Stimulated activated CD8-positive, alpha-beta memory T cell treated with anti-CD3 and anti-CD28 coated beads, Interleukin-12 subunit alpha, Interleukin-12 subunit beta, amount 100 ng/mL, for 1 hour (primary cell): ENCODE measurements around the gene TRPV5.

ENCODE experiments used
- DNase-seq: peaks from one replicate; pipeline ENCODE4 v3.0.0-alpha.2; 2020; ENCODE audit warnings: low read depth

Gene TRPV5

DNA sequence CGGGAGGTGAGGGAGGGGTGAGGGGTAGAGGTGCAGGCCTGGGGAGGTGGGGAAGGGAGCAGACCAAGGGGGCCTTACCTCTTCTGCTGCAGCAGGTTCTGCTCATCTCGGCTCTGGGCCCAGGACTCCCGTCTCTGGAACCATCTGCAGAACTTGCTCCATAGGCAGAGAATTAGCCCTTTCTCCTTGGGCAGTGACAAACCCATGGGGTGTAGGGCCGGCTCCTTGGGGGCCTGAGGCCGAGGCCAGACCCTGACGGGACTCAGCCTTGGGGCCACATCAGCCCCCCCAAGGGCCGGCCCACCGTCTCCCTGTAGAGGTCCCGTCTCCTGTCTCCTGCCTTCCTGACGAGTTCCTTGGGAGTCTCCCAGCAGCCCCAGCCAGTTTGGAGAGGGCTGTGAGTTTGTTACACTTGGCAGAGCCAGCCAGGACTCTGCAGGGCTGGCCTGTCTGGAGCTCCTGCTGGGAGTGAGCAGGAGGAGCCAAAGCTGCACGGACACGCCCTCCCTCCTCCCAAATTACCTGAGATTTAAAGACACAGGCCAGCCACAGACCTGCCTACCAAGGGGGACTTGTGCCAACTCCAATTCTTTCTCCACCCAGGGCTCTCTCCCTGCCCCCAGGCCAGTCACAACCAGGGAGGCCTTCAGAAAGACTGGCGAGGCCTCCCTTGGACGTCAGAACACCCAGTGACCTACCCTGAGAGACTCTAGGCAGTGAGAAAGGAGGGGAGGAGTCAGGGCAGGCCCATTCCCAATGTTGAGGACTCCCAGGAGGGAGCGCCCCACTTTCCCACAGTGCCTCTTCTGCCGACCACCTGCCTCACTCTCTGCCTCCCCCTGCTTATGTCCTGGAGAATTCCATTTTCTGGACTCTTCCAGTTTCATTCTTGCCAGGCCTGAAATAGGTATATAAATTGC lies 48.0 kb downstream of the TRPV5 start, which contains the start of gene TRPV6:
TSS of gene TRPV6 (minus strand) at position 435 of the 920 bp plus-strand sequence.
- no peak for DNase-seq

DNA sequence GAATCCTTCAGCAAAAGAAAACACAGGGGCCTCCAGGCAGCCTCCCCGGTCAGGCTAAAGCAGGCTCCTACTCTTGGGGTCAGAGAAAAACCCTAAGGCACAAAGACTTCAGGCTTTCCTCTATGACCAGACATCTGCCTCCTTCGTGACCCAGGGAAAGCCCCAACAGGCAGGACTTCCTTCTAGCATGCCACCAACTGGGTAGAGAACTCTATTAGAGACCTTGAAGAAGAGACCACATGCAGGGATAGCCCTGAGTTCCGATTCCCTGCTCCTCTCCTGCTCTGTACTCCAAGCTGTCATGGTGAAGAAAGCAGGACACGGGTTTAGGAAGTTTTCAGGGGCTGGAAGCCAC lies 49.3 kb downstream of the TRPV5 start:
- no peak for DNase-seq

DNA sequence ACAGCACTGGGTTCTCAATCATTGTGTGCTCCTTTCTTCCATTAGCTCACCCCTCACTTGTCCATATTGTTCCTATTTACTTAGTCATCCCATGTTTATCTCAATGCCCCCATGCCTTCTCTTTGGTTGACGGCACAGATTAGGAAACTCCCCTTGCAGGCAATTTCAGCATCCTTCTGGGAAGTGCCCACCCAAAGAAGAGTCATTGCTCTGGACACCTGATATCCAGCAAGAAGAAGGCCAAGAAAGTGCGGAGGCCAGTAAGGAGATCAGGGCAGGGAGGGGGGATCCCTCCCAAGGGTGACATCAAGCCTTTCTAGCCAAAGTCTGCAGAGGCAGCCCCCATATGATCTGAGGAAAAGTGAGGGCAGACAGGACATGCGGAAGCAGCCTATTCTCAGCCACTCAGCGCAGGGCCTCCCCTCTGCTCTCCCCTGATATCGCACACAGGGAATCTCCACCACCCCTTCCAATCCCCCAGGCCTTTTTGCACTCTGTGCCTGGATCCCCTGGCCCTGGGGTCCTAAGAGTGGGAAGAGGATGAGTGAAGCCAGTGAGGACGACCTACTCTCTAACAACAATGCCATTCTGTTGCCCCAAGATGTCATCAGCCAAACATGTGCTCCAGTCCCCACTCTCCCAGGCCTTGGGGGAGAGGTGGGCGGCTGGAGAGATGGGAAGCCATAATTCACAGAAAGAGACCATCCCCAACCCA lies 49.8 kb downstream of the TRPV5 start:
- no peak for DNase-seq

DNA sequence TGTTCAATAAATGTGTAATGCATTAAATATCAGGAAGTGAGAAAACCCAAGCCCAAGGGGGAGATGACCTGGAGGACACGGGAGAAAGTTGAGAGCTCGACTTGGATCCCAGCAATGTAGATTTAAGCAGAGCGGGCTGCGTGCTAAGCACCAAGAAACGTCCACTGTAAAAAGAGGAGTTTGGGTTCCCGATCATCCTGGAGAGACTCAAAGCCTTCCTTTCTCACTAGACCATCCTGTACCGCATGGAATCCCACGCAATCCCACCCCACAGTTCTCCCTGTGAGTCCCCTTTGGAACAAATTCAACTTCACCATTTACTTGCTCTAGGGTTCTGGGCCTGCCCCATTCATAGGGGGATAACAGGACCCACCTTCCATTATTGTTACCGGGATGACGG lies 50.4 kb downstream of the TRPV5 start:
- no peak for DNase-seq

DNA sequence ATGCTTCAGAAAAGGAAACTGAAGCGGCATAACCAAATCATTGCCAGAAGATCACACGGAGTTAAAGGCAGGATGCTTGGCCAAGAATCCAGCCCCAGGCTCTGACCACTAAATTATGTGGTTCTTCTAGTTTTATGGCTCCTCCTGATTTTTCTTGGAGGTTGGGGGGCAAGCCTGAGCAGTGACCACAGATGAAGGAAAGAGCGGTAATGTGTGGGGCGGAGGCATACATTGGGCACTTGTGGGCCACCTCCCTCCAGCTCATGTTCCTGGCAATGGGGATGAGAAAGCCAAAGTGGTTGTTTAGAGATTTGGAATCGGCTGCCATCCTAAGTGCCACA lies 51.2 kb downstream of the TRPV5 start:
- DNase-seq: no peak

DNA sequence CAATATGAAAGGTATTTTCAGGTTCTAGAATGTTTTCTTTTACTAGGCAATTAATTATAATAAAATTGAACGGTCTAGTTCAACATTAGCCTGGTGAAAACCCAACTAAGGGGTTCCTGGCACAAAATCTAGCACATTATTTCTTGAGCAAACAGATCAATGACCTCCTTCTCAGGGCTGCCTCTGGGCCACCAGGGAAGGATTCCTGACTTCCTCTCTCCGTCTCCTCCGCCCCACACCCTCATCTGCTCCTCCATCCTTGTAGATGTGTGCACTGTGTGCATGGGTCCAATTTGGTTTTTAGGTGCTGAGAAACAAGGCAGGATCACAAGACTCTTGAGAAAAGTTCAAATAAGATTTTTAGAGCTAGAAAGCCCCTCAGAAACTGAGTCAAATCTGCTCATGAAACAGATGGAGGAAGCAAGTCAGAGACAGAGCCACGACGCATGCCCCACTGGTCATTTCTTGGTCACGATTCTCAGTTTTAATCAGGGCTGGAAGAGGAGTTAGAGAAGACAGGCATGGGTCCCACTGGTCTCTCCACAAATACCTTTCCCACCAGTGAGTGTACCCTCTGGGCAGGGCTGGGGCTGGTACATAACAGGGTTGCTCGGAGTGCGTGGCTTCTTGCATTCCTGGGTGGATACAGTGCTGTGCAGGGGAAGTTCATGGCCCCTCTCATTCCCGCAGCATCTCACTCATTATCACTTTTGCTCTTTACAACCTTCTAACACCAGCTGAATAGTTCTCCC lies 51.8 kb downstream of the TRPV5 start:
- no peak for DNase-seq

DNA sequence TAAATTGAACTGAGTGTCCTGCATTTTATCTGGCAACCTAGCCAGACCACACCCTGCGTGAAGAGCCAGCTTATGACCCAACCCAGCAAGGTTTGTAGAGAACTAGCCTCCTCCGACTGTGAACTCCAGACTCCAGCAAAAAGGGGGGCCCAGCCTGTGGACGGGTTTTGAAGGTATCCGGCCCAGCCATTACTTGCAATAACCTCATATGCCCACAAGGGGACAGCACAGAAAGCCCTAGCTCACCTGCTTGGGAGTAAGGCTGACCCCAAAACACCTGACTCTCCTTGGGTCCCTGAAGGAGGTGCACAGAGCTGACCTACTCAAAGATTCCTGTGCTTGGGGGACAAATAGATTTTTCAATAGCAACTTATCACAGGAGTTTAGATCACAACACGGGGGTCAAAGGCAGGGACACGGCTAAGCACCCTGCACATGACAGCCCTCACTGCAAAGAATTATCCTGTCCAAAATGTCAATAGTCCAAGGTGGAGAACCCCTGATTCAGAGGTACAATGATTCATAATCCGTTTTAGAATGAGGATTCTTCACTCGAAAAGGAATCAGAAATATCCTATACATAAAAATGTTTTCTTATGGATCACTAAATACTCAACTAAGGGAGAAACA lies 52.6 kb downstream of the TRPV5 start:
- DNase-seq: peak; percentile 26

DNA sequence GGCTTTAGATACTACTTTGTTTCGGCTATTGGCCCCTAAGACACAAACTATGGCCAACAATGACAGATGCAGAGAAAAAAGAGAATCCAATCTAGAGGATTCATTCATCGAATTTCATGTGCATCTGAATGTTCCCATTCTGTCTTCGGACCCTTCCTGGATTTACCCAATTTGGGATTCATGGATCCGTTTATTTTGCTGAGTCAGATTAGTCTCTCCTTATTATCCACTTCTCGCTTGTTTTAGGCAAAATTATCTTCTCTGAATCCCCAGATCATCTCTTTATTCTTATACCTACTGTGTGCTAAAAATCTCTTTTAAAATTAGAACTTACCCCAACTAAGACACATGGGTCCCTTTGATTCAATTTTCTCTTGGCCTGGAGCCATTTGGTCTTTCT lies 54.5 kb downstream of the TRPV5 start:
- no peak for DNase-seq

DNA sequence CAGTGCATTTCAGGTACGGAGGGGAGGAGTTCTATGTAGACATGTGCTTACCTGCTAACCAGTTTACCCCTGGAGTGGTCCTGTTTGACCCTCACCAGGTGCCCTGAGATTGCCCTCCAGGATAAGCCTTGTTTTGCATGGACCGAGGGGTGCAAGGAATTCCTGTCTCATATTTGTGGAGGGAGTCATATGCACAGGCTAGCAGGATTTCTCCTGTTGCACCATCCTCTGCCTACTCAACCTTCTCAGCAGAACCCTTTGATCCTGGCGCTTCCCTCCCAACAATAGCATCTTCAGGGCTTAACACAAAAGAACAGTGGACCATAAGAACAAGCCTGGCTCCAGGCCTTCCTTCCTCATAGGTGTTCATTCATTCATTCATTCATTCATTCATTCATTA lies 55.2 kb downstream of the TRPV5 start:
- DNase-seq: no peak

DNA sequence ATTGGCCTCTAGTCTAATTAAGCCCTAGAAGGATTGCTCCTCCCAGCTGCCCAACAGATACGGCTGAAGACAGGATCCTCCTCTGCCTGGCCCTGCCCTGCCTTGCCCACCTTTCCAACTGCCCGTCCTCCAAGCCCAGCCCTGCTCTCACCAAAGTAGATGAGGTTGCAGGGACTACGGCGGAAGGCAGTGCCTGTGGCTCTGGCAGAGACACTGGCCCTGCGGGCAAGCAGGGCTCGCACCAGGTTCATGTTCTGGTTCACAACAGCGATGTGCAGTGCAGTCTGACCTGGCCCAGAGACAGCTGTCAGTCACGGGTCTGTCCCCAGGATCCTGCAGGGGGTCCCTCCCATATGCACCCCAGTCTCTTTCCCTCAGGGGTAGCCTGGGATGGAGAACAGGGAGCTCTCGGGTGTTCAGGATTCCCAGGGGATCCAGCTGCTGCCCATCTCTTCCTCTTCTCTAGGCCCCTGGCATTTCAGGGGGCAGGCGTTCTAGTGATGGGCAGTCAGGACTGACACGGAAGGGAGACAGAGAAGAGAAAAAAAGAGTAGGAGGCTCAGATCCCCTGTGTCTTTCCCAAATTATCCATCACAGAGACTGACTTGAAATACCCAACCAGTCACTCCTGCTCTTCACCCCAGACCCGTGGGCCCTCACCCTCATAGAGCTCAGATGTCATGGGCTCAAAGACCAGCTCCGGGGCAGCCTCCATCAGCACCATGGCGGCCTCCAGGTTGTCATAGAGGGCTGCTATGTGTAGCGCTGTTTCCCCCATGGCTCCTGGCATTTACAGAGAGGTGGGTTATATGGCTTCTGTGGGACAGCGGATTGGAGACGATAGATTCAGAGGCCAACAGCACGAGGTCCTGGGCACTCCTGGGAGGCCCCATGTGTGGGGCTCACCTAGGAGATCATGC lies 56.3 kb downstream of the TRPV5 start:
- DNase-seq: no peak

DNA sequence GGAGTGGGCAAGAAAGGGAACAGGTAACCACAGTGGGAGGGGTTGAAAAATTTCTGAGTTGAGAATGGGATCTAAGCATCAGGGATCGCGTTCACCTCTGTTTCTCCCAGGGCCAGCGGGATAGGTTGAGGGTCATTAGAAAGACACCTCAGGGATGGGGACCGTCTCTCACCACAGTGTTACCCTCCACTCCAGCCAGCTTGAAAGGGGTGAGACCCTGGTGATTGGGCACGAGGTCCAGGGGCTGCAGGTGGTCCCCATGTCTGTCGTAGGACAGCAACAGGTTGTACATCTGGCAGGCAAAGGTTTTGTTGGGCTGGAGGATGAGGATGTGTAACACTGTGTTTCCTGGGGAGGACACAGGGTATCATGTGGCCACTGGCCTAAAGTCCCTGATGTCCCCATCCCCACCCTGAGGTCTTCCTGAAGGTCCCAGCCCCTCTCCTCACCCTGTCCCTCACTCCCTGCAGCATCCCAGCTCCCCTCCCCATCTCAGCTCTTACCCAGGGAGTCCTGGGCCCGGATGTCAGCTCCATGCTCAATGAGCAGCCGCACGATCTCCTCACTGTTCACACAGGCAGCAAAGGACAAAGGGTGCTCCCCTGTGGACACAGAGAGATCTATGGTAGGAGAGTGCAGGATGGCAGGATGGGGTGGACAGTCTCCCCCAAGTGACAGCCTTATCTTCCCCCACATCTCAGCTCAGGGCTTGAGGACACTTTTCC lies 57.1 kb downstream of the TRPV5 start:
- no peak for DNase-seq

DNA sequence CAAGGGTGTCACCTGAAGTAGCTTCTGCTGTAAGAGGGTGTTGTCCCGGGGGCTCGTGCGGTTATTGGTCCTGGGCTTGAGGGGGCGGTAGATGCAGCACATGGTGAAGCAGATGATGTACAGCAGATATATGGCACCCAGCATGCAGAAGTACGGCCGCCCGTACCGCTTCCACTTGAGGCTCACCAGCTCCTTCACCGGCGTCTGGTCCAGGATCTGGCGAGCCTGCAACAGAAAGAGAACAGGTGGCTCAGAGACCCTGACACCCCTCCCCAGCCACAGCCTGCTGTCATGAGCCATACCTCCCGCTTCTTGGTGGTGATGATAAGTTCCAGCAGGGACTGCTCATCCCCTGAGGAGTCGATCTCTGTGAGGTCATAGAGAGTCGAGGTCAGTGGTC lies 58.1 kb downstream of the TRPV5 start:
- DNase-seq: no peak

DNA sequence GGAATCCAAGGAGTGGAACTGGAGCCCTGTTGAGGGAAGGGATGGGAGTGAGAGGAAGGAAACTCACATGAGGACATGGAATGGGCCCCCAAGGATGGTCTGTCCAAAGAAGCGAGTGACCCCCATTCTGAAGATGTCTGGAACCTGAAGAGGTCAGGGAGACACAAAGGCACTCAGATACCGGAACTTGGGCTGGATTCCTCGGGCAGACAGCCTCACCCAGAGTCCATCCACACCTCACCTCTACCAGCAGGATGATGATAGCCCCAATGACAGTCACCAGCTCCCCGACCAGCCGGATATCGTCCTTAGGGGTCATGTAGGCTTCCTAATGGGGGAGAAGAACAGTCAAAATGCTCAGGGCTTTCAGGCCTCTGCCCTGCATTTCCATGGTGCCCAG lies 58.7 kb downstream of the TRPV5 start:
- no peak for DNase-seq

DNA sequence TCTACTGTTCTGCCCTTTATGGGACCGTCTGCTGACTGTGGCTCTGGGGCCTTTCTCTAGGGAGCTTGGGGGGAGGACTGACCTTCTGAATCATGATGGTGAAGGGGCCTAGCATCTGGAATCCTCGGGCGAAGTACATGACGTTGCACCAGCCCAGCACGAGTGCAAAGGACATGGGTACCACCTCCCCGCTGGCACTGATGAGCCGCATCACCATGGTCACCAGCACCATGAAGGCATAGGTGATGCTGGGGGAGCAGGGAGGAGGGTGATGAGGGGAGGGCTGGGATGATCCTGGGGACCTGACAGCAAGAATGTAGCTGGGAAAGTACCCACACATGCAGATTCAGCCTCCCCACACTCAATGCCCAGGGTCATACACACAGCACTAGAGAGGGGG lies 59.1 kb downstream of the TRPV5 start:
- no peak for DNase-seq

DNA sequence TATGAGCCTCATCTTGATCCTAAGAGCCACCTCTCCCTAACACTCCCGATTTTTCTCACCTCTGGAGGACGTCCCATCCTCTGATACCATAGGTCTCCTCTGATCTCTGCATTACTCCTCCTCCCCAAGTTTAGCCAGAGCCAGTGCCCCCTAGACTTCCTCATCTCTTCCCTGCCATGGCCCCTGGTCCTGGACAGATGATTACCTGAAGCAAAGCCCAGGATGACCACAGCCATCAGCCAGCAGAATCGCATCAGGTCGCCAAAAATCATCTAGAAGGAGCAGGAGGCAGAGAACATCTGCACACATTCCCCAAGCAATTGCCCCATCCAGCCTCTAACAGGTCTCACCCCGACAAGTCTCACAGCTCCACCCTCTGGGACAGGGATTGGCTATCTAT lies 59.7 kb downstream of the TRPV5 start:
- DNase-seq: no peak

DNA sequence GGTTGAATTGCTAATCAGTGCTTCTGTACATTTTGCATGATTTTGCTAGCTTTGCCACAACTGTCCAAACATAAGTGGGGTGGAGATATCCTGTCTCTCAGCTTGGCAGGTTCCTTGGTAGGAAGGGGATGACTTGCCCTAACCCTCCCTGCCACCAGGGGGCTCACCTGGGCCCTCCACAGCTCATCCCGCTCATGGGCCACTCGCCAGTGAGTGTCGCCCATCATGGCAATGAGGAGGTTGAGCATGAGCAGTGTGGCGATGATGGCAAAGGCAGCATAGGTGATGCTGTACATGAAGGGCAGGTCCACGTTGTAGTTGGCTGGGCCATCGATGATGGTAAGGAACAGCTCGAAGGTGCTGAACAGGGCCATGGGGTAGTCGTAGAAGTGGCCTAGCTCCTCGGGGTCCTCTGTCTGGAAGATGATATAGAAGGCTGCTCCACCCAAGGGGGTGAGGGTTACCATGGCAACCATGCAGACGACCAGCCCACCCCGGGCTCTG lies 60.2 kb downstream of the TRPV5 start:
- no peak for DNase-seq

DNA sequence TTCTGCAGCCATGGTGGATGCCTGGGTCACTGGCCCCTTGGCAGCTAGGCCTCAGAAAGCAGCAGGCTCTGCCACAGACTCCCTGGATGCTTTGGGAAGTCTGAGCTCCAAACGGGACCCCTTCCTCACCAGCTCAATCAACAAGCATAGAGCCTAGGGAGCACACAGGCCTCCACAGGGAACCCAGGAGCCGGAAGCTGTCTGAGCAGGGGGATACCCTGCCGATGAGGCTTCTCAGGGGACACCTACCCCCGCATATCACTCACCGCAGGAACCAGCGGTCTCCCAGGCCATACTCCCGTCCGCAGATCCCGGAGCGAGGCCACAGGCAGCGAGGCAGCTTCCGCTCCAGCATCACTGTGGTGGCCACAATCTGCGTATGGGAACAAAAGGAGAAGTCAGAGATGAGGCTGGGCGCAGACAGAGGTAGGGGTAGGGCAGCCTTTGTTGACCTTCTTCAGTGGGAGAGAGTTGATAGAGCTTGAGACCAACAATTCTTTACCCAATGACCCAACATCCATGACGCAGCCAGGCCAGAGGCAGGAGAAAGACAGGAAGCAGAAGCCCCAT lies 61.4 kb downstream of the TRPV5 start:
- no peak for DNase-seq

DNA sequence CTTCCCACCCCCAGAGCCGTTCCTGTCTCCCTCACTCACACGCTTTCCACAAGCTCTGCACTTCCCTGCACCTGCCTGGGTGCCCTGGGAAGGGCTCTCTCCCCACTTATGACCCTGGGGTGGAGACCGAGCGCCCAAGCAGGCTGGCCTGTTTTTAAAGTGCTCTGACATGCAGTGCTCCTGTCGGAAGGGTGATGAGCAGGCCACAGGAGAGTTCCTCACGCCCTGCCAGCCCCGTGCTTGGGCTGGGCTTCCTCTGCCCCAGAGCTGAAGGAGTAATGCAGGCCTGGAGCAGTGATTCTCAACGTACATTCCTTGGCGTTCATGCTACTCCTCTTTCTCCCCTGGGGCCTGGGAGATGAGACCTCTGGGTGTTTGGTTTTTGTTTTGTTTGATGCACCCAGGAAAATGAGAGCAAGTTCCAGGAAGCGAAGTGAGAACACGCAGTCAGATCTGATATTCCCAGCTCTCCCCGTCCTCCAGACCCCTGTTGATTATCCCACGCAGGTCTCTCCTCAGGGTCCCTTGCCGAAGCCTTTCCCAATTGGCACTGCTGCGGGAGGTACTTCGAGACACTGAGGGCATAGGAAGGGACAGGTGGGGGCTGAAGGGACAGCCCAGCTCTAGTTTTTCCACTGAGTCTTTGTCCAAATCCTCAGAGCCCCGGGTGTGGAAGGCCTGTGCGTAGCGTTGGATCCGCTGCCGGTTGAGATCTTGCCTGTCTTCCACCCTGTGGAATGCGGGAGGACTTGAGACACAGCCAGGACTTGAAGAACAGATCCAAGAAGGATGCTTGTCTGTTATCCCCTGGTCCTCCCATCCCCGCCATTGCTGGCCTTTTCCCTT lies 62.1 kb downstream of the TRPV5 start:
- no peak for DNase-seq
